Mesothelial cell of epicardium (in vitro differentiated cells): ENCODE measurements around the gene CMTM1. TPM values are rescaled to one million over a fixed set of nuclear protein-coding genes. Genes with fewer than 3 reads are reported as not detected.
"Not testable (repeated sequence)": the region's sequence is repeated elsewhere in the genome, so short reads cannot be mapped to it uniquely, and the experiment has no call there.

Source experiments
- DNase-seq, 2 experiments: peaks; one replicate each; pipeline ENCODE4 v3.0.0; 2021; ENCODE audit warnings: low spot score in 2 of 2; ENCODE audit not compliant: unreplicated experiment in 2 of 2
- H3K27ac Mint-ChIP-seq: 2 replicates; pipeline ENCODE4 v1.8.0; 2021; ENCODE audit warnings: mixed read lengths
- H3K27me3 Mint-ChIP-seq: 2 replicates; pipeline ENCODE4 v1.8.0; 2021; ENCODE audit warnings: low read depth, mixed read lengths
- H3K36me3 Mint-ChIP-seq: 2 replicates; pipeline ENCODE4 v1.8.0; 2021; ENCODE audit warnings: mixed read lengths
- H3K4me1 Mint-ChIP-seq: 2 replicates; pipeline ENCODE4 v1.8.0; 2021; ENCODE audit warnings: mixed read lengths
- H3K4me3 Mint-ChIP-seq: 2 replicates; pipeline ENCODE4 v1.8.0; 2021; ENCODE audit warnings: mild to moderate bottlenecking, moderate library complexity, mixed read lengths
- H3K9me3 Mint-ChIP-seq: 2 replicates; pipeline ENCODE4 v1.8.0; 2021; ENCODE audit warnings: mixed read lengths
- total RNA-seq: library from RNA; stranded (reverse); gene quantifications from 3 replicates; pipeline ENCODE4 v1.2.1, GENCODE V29; 2021
- TF ChIP-seq, protein P1 (sequence below): fragments of 200-600 bp; sonication (generic); IDR thresholded peaks from one replicate; pipeline ENCODE4 v1.5.0; 2021; ENCODE audit warnings: antibody characterized with exemption; ENCODE audit not compliant: unreplicated experiment

CMTM1 gene
- total RNA-seq, 1 donor from 2014 or later = 10.0 TPM

DNA sequence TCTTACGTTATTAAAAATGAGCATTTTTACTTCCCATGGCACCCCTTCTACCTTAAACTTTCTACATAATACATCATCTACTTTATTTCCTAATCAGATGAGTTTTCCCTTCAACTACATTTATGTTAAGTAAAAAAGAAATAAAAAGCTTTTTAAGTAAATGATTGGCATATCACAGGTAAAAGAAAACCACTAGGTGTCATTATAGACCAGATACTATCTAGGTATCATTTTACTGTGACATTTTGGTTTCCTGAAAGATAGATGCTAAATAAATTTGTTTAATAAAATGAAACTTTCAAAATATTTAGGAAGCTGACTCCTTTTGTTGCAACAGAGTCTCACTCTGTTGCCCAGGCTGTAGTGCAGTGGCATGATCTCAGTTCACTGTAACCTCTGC, 3.8 kb upstream of the CMTM1 start:
- no peak for DNase-seq

GRCh38 chr16:66562986-66563385, 3.3 kb upstream of the CMTM1 start:
- Mint-ChIP-seq H3K9me3 (no peaks in the 10 kb centered on the region), H3K4me1 (peaks cover 4% of the 10 kb centered on the region), H3K4me3 (no peak overlapping the region), H3K27me3 (no peaks in the 10 kb centered on the region), H3K36me3 (peaks cover 31% of the 10 kb centered on the region), H3K27ac (peak overlapping the region; percentile 62)
- TF ChIP-seq, protein P1, sequence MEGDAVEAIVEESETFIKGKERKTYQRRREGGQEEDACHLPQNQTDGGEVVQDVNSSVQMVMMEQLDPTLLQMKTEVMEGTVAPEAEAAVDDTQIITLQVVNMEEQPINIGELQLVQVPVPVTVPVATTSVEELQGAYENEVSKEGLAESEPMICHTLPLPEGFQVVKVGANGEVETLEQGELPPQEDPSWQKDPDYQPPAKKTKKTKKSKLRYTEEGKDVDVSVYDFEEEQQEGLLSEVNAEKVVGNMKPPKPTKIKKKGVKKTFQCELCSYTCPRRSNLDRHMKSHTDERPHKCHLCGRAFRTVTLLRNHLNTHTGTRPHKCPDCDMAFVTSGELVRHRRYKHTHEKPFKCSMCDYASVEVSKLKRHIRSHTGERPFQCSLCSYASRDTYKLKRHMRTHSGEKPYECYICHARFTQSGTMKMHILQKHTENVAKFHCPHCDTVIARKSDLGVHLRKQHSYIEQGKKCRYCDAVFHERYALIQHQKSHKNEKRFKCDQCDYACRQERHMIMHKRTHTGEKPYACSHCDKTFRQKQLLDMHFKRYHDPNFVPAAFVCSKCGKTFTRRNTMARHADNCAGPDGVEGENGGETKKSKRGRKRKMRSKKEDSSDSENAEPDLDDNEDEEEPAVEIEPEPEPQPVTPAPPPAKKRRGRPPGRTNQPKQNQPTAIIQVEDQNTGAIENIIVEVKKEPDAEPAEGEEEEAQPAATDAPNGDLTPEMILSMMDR = no peak
- no peak for DNase-seq

More for the DNA sequence above, 3.8 kb upstream of the CMTM1 start:
- H3K9me3 Mint-ChIP-seq = no peaks in the 10 kb centered on the region
- H3K27ac Mint-ChIP-seq = no peak overlapping the region
- no peaks in the 10 kb centered on the region for H3K27me3 Mint-ChIP-seq
- H3K36me3 Mint-ChIP-seq = peaks cover 29% of the 10 kb centered on the region
- TF ChIP-seq, protein P1 = no peak
- H3K4me1 Mint-ChIP-seq = peaks cover 4% of the 10 kb centered on the region
- H3K4me3 Mint-ChIP-seq = no peak overlapping the region

- H3K9me3 Mint-ChIP-seq = no peaks in the 10 kb centered on the region
- no peak overlapping the region for H3K27ac Mint-ChIP-seq
- H3K4me3 Mint-ChIP-seq = no peak overlapping the region
- TF ChIP-seq, protein P1 = no peak
- no peaks in the 10 kb centered on the region for H3K27me3 Mint-ChIP-seq
- peaks cover 4% of the 10 kb centered on the region for H3K4me1 Mint-ChIP-seq
- peaks cover 29% of the 10 kb centered on the region for H3K36me3 Mint-ChIP-seq
- DNase-seq = no peak
These were observed 2.5 kb upstream of the CMTM1 start for GRCh38 chr16:66563574-66564334.

GRCh38 chr16:66567270-66567669, 1.0 kb downstream of the CMTM1 start:
- DNase-seq, H3K27me3 Mint-ChIP-seq, H3K4me1 Mint-ChIP-seq, H3K9me3 Mint-ChIP-seq, H3K27ac Mint-ChIP-seq, H3K4me3 Mint-ChIP-seq: not testable (repeated sequence)
- H3K36me3 Mint-ChIP-seq = peaks cover 17% of the 10 kb centered on the region

DNA sequence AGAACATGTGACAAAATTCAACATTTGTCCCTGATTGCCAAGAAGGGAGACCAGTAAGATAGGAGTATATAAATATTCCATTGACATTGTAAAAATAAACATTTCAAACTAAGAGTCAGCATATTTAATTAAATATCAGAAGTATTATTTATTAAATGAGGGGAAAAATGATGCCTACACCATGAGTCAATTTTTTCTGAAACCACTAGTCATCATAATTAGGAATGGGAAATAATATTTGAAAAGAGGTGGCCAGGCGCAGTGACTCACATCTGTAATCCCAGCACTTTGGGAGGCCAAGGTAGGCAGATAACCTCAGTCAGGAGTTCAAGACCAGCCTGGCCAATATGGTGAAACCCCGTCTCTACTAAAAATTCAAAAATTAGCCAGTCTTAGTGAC, 2.1 kb downstream of the CMTM1 start:
- TF ChIP-seq, protein P1 = no peak
- H3K27me3 Mint-ChIP-seq = no peaks in the 10 kb centered on the region

GRCh38 chr16:66569131-66569530, 2.9 kb downstream of the CMTM1 start:
- Mint-ChIP-seq H3K9me3 (no peaks in the 10 kb centered on the region), H3K27me3 (no peaks in the 10 kb centered on the region), H3K4me3 (no peak overlapping the region), H3K4me1 (peaks cover 3% of the 10 kb centered on the region), H3K36me3 (peaks cover 11% of the 10 kb centered on the region), H3K27ac (no peak overlapping the region)
- no peak for DNase-seq
- TF ChIP-seq, protein P1 = no peak

More for the DNA sequence above, 2.1 kb downstream of the CMTM1 start:
- Mint-ChIP-seq H3K9me3 (no peaks in the 10 kb centered on the region), H3K4me3 (no peak overlapping the region), H3K4me1 (no peaks in the 10 kb centered on the region), H3K36me3 (peaks cover 14% of the 10 kb centered on the region), H3K27ac (no peak overlapping the region)
- DNase-seq = no peak
